NOMO-1 (cell line): Measurements from ENCODE around the gene RTTN.
"Not testable (repeated sequence)": the region's sequence is repeated elsewhere in the genome, so short reads cannot be mapped to it uniquely, and the experiment has no call there.

Experiments used
- DNase-seq, 2 experiments: peaks; one replicate each; lab custom pipeline; 2025; ENCODE audit not compliant: unreplicated experiment in 2 of 2; lab: John Stamatoyannopoulos, UW

RTTN gene

GRCh38 chr18:70102854-70103253, 102.6 kb downstream of the RTTN start:
- not testable (repeated sequence) for DNase-seq

- no peak for DNase-seq
Observed at GRCh38 chr18:70089858-70090257, 115.6 kb downstream of the RTTN start.

GRCh38 chr18:70086085-70086484, 119.4 kb downstream of the RTTN start:
- no peak for DNase-seq

GRCh38 chr18:70085641-70086040, 119.8 kb downstream of the RTTN start:
- no peak for DNase-seq

GRCh38 chr18:70082430-70082829, 123.1 kb downstream of the RTTN start:
- DNase-seq = no peak

GRCh38 chr18:70078106-70078505, 127.4 kb downstream of the RTTN start:
- no peak for DNase-seq

- no peak for DNase-seq
Observed at GRCh38 chr18:70075906-70076305, 129.6 kb downstream of the RTTN start.

GRCh38 chr18:70074116-70074515, 131.4 kb downstream of the RTTN start:
- no peak for DNase-seq

GRCh38 chr18:70073432-70073831, 132.1 kb downstream of the RTTN start:
- DNase-seq = no peak

GRCh38 chr18:70072678-70073077, 132.8 kb downstream of the RTTN start:
- DNase-seq = no peak

GRCh38 chr18:70069965-70070364, 135.5 kb downstream of the RTTN start:
- no peak for DNase-seq

- no peak for DNase-seq
Observed at GRCh38 chr18:70069382-70069781, 136.1 kb downstream of the RTTN start.

- DNase-seq = no peak
Observed at GRCh38 chr18:70068981-70069380, 136.5 kb downstream of the RTTN start.

GRCh38 chr18:70059684-70060083, 145.8 kb downstream of the RTTN start:
- no peak for DNase-seq

GRCh38 chr18:70058916-70059315, 146.6 kb downstream of the RTTN start:
- no peak for DNase-seq

GRCh38 chr18:70047931-70048603, 157.4 kb downstream of the RTTN start:
- no peak for DNase-seq

- DNase-seq = no peak
Observed at GRCh38 chr18:70046796-70047195, 158.7 kb downstream of the RTTN start.

- no peak for DNase-seq
Observed at GRCh38 chr18:70046207-70046606, 159.3 kb downstream of the RTTN start.

- DNase-seq = no peak
Observed at GRCh38 chr18:70044632-70045031, 160.9 kb downstream of the RTTN start.

- no peak for DNase-seq
Observed at GRCh38 chr18:70041459-70042050, 163.9 kb downstream of the RTTN start.

GRCh38 chr18:70039186-70039585, 166.3 kb downstream of the RTTN start:
- no peak for DNase-seq

- DNase-seq = no peak
Observed at GRCh38 chr18:70037431-70038061, 167.9 kb downstream of the RTTN start.
